Neuronal stem cell (in vitro differentiated cells): ENCODE measurements around the gene RAD23B.

Source experiments
- DNase-seq: peaks from one replicate; pipeline ENCODE4 v3.0.0-alpha.2; 2013; ENCODE audit warnings: low spot score
- H2AFZ ChIP-seq: one replicate; pipeline ENCODE4 v1.6.1; 2013; ENCODE audit warnings: mild to moderate bottlenecking, low read length, inconsistent platforms
- H2AK5ac ChIP-seq: 2 replicates; pipeline ENCODE4 v1.6.1; 2013; ENCODE audit warnings: low read depth, mild to moderate bottlenecking, inconsistent platforms, low read length, moderate library complexity, mixed read lengths
- H2BK120ac ChIP-seq: 2 replicates; pipeline ENCODE4 v1.6.1; 2013; ENCODE audit warnings: low read depth, mild to moderate bottlenecking, inconsistent platforms, low read length, moderate library complexity, mixed read lengths
- H2BK12ac ChIP-seq: one replicate; pipeline ENCODE4 v1.6.1; 2013; ENCODE audit warnings: low read length, inconsistent platforms
- H2BK15ac ChIP-seq: 2 replicates; pipeline ENCODE4 v1.6.1; 2013; ENCODE audit warnings: mild to moderate bottlenecking, low read length, inconsistent platforms, mixed read lengths
- H2BK5ac ChIP-seq: one replicate; pipeline ENCODE4 v1.6.1; 2013; ENCODE audit warnings: inconsistent platforms, mild to moderate bottlenecking, low read length, moderate library complexity
- H3K14ac ChIP-seq: one replicate; pipeline ENCODE4 v1.6.1; 2013; ENCODE audit warnings: low read length, inconsistent platforms
- H3K18ac ChIP-seq: 2 replicates; pipeline ENCODE4 v1.6.1; 2013; ENCODE audit warnings: low read length, inconsistent platforms
- H3K23ac ChIP-seq: 2 replicates; pipeline ENCODE4 v1.6.1; 2013; ENCODE audit warnings: low read depth, mild to moderate bottlenecking, mixed read lengths, low read length, inconsistent platforms; ENCODE audit not compliant: poor library complexity
- H3K27ac ChIP-seq: replicated peaks from 3 replicates; pipeline ENCODE4 v1.5.1; 2013; ENCODE audit warnings: low read length, inconsistent platforms
- H3K27me3 ChIP-seq, 3 experiments: 2 replicates each; pipeline ENCODE4 v1.6.1; 2013; ENCODE audit warnings: low read length in 3 of 3, mild to moderate bottlenecking in 2 of 3, inconsistent platforms in 1 of 3, low read depth in 1 of 3, mixed read lengths in 1 of 3, moderate library complexity in 1 of 3; ENCODE audit not compliant: control insufficient read depth in 3 of 3, insufficient read depth in 3 of 3
- H3K36me3 ChIP-seq, 2 donors: replicated peaks in 1 of 2; 2 replicates each; pipeline ENCODE4 v1.6.1; 2013; ENCODE audit warnings: low read length in 2 of 2; ENCODE audit not compliant: control insufficient read depth in 2 of 2, insufficient read depth in 2 of 2
- H3K4ac ChIP-seq: 2 replicates; pipeline ENCODE4 v1.6.1; 2013; ENCODE audit warnings: inconsistent platforms, mild to moderate bottlenecking, low read length, moderate library complexity
- H3K4me1 ChIP-seq, 2 donors: 1 replicate in 1 of 2; 2 replicates in 1 of 2; pipeline ENCODE4 v1.6.1; 2013; ENCODE audit warnings: low read length in 2 of 2, low read depth in 1 of 2; ENCODE audit not compliant: control insufficient read depth in 2 of 2, insufficient read depth in 1 of 2
- H3K4me2 ChIP-seq: one replicate; pipeline ENCODE4 v1.6.1; 2013; ENCODE audit warnings: mild to moderate bottlenecking, low read length, inconsistent platforms; ENCODE audit not compliant: insufficient read depth, poor library complexity, severe bottlenecking
- H3K4me3 ChIP-seq, 2 donors: 2 replicates each; pipeline ENCODE4 v1.5.1; 2013; ENCODE audit warnings: low read length in 2 of 2, mild to moderate bottlenecking in 2 of 2, inconsistent platforms in 1 of 2, moderate library complexity in 1 of 2
- H3K79me1 ChIP-seq: one replicate; pipeline ENCODE4 v1.6.1; 2013; ENCODE audit warnings: low read depth, mild to moderate bottlenecking, inconsistent platforms, low read length, moderate library complexity
- H3K9ac ChIP-seq: one replicate; pipeline ENCODE4 v1.6.1; 2013; ENCODE audit warnings: mild to moderate bottlenecking, low read depth, low read length, inconsistent platforms; ENCODE audit not compliant: poor library complexity
- H3K9me3 ChIP-seq, 2 donors: replicated peaks in 1 of 2; 2 replicates each; pipeline versions ENCODE3 to v1.6.1; 2013; ENCODE audit warnings: low read length in 2 of 2, mild to moderate bottlenecking in 2 of 2, inconsistent platforms in 1 of 2, low read depth in 1 of 2, mixed read lengths in 1 of 2, moderate library complexity in 1 of 2; ENCODE audit not compliant: control insufficient read depth in 2 of 2, insufficient read depth in 1 of 2
- H4K8ac ChIP-seq: one replicate; pipeline ENCODE4 v1.6.1; 2013; ENCODE audit warnings: low read depth, mild to moderate bottlenecking, inconsistent platforms, low read length, moderate library complexity
- H4K91ac ChIP-seq: one replicate; pipeline ENCODE4 v1.6.1; 2013; ENCODE audit warnings: low read length, low read depth, mild to moderate bottlenecking, inconsistent platforms; ENCODE audit not compliant: poor library complexity
- WGBS, 2 donors: extraction: QIAGEN DNeasy Blood & Tissue Kit; methylation state at CpG; one replicate each; pipeline ENCODE4 v1.1.7; 2013; ENCODE audit warnings: missing lambda C conversion rate in 2 of 2, mixed read lengths in 1 of 2; ENCODE audit not compliant: insufficient read length in 2 of 2, insufficient replicate concordance in 1 of 2; ENCODE audit errors: extremely low coverage in 2 of 2; 5-methylcytosine and 5-hydroxymethylcytosine counted together

RAD23B gene

DNA sequence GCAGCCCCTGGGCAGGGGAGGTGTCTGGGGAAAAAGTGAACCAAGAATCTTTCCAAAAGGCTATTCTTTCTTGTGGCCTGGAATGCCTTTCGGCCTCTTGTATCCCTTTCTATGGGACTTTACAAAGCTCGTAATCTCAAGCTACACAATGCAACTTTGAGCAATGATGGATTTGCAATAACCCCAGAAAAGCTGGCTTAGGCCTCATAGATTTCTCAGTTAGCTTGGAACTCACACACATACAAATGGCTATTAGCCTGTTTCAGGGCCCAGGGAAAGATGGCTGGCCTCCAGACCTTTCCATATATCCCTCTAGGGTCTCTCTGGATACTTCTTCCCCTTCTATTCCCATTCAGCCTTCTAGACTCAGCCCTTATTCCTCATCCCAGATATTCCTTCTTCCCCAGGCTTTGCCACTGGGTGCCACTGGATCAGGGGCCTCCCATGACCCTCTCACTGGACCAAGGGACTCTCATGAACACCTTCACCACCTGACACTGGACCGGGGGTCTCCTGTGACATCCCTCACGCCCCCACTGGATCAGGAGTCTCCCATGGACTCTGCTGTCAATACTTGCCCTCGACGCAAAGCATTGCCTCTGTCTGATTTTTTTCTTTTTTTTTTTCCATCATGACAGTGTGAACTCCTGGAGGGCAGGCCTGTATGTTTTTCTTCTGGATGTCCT is 59.5 kb downstream of the RAD23B start:
- Histone ChIP-seq H4K8ac (no peak overlapping the region), H3K18ac (no peak overlapping the region), H2BK5ac (no peak overlapping the region), H2BK120ac (no peak overlapping the region), H3K27me3 (no peaks in the 10 kb centered on the region), H2AK5ac (no peak overlapping the region), H3K4me1 (peaks cover 0 to 3% of the 10 kb centered on the region in 2 donors), H3K36me3 (peaks cover 0 to 10% of the 10 kb centered on the region in 2 donors), H3K9me3 (no peaks in the 10 kb centered on the region), H3K4me2 (no peak overlapping the region), H3K23ac (no peak overlapping the region), H3K79me1 (no peaks in the 10 kb centered on the region), H3K4ac (no peak overlapping the region), H2BK12ac (no peak overlapping the region), H3K14ac (no peak overlapping the region), H3K9ac (no peak overlapping the region), H3K4me3 (no peak overlapping the region), H4K91ac (no peak overlapping the region), H3K27ac (no peak overlapping the region), H2BK15ac (no peak overlapping the region), H2AFZ (no peak overlapping the region)
- no CpG with 5 or more reads among the region's 6 CpGs for WGBS, 2 donors
- no peak for DNase-seq

DNA sequence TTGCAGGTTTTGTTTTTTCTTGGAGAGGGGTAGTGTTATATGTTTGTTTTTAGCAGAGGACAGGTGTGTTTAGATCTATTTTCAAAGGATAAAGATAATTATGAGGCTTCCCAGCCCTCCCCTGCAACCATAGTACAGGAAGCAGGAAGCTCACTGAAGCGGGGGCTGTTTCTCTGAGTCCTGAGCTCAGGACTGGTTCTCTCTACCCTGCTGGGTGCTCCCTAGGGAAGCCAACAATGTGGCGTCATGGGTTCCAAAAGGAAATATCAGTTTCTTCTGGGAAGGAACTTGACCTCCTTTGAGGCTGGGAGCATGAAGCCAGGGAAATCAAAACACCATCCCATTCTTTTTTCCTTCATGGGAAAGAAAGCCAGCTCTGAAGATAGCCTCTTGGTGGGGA is 62.2 kb downstream of the RAD23B start:
- Histone ChIP-seq H3K4ac (no peak overlapping the region), H3K36me3 (no peaks in the 10 kb centered on the region), H3K9me3 (no peaks in the 10 kb centered on the region), H2AFZ (no peak overlapping the region), H3K9ac (no peak overlapping the region), H3K14ac (no peak overlapping the region), H2BK15ac (no peak overlapping the region), H3K79me1 (no peaks in the 10 kb centered on the region), H2BK120ac (no peak overlapping the region), H3K18ac (no peak overlapping the region), H3K27me3 (no peaks in the 10 kb centered on the region), H4K8ac (no peak overlapping the region), H4K91ac (no peak overlapping the region), H2BK12ac (no peak overlapping the region), H3K4me2 (no peak overlapping the region), H3K23ac (no peak overlapping the region), H2AK5ac (no peak overlapping the region), H2BK5ac (no peak overlapping the region), H3K4me3 (no peak overlapping the region), H3K4me1 (peaks cover 0 to 3% of the 10 kb centered on the region in 2 donors), H3K27ac (no peak overlapping the region)
- DNase-seq = no peak
- WGBS, 2 donors = no CpG with 5 or more reads among the region's 2 CpGs

DNA sequence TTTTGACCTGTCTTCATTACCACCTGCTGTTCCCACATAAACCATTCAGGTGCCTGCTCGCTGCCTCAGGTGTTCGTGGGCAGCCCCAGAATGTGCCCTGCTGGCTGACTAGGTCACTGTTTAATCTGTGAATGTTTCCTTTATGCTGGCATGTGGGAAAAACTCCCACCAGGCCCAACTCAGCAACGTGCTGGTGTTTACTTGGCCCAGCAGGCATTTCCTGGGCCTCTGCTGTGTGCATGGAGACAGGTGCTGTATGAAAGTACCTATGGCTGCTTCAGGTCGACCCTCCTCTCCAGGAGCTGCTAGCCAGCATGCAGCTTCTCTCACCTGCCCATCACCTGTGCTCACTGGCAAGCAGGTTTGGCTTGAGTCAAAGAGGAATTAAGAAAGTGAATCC is 65.8 kb downstream of the RAD23B start:
- no peak for DNase-seq
- H3K27me3 ChIP-seq = no peaks in the 10 kb centered on the region
- H2BK120ac ChIP-seq = no peak overlapping the region
- no peak overlapping the region for H2AK5ac ChIP-seq
- no peak overlapping the region for H2BK5ac ChIP-seq
- no CpG with 5 or more reads among the region's 4 CpGs for WGBS, 2 donors
- H3K9ac ChIP-seq = no peak overlapping the region
- H4K91ac ChIP-seq = no peak overlapping the region
- H3K27ac ChIP-seq = no peak overlapping the region
- no peak overlapping the region for H4K8ac ChIP-seq
- no peak overlapping the region for H2BK12ac ChIP-seq
- H3K79me1 ChIP-seq = no peaks in the 10 kb centered on the region
- no peaks in the 10 kb centered on the region for H3K9me3 ChIP-seq
- no peak overlapping the region for H3K4ac ChIP-seq
- H3K4me2 ChIP-seq = no peak overlapping the region
- no peak overlapping the region for H3K14ac ChIP-seq
- no peak overlapping the region for H3K18ac ChIP-seq
- no peak overlapping the region for H3K4me3 ChIP-seq
- H2AFZ ChIP-seq = no peak overlapping the region
- H3K4me1 ChIP-seq = no peaks in the 10 kb centered on the region
- no peak overlapping the region for H2BK15ac ChIP-seq
- no peaks in the 10 kb centered on the region for H3K36me3 ChIP-seq
- no peak overlapping the region for H3K23ac ChIP-seq

DNA sequence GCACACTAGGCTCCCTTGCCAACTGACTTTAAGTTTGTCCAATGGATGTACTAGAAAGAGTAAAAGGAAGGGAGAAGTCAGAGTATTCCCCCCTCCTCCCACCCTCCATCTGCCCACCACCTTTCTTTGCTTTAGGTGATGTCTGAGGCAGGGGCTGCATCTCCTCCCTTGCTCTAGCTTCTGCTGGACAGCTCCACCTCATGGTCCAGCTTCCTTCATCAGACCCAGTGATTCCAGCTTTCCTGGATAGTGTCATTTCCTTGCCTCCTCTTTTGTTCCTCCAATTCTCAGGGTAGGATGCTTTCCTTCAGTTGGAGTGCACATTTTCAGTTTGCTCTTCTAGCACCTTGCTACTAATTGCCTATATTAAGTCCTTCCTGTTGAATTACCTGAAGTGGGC is 67.4 kb downstream of the RAD23B start:
- Histone ChIP-seq H2BK120ac (no peak overlapping the region), H4K91ac (no peak overlapping the region), H3K14ac (no peak overlapping the region), H3K4me1 (no peaks in the 10 kb centered on the region), H3K4ac (no peak overlapping the region), H3K4me3 (no peak overlapping the region), H3K9me3 (no peaks in the 10 kb centered on the region), H3K27ac (no peak overlapping the region), H2BK12ac (no peak overlapping the region), H2BK5ac (no peak overlapping the region), H2AK5ac (no peak overlapping the region), H3K4me2 (no peak overlapping the region), H2BK15ac (no peak overlapping the region), H3K36me3 (no peaks in the 10 kb centered on the region), H3K27me3 (no peaks in the 10 kb centered on the region), H4K8ac (no peak overlapping the region), H3K79me1 (no peaks in the 10 kb centered on the region), H2AFZ (no peak overlapping the region), H3K18ac (no peak overlapping the region), H3K23ac (no peak overlapping the region), H3K9ac (no peak overlapping the region)
- no peak for DNase-seq
